Endothelial cell of umbilical vein (primary cell): ENCODE measurements around the gene AGBL5.

ENCODE experiments used
- CTCF ChIP-seq, 2 donors: IDR thresholded peaks; 1 replicate in 1 of 2; 2 replicates in 1 of 2; pipeline ENCODE4 v1.5.1; 2011; ENCODE audit warnings: low read length in 2 of 2, mild to moderate bottlenecking in 2 of 2, moderate library complexity in 2 of 2, control low read depth in 1 of 2, inconsistent platforms in 1 of 2, low read depth in 1 of 2; ENCODE audit not compliant: insufficient read depth in 1 of 2; ENCODE audit errors: extremely low read depth in 1 of 2
- JUN ChIP-seq: IDR thresholded peaks from 2 replicates; pipeline ENCODE4 v1.6.1; 2011; ENCODE audit warnings: borderline replicate concordance, low read depth; ENCODE audit not compliant: insufficient read length, insufficient read depth

- TF ChIP-seq JUN (no peak), CTCF (IDR thresholded peaks at IDR 0.05; ENCODE audit: extremely low read depth in 1 of 2, insufficient read depth in 1 of 2, low read depth in 1 of 2, low read length in 2 of 2) (no peak)
Measured at GRCh38 chr2:27067385-27067784, 15.9 kb downstream of the AGBL5 start.
